GM12874 (cell line): Measurements from ENCODE around the gene SLC9A1.

Experiments used
- CTCF ChIP-seq: IDR thresholded peaks from 2 replicates; pipeline ENCODE4 v1.5.1; 2011; ENCODE audit warnings: low read depth, mild to moderate bottlenecking, control low read depth, low read length, moderate library complexity; ENCODE audit not compliant: insufficient read depth

The SLC9A1 gene

GRCh38 chr1:27176954-27177353 is 22.0 kb upstream of the SLC9A1 start:
- TF ChIP-seq CTCF: no peak

- no peak for TF ChIP-seq CTCF
These were observed 21.4 kb upstream of the SLC9A1 start for GRCh38 chr1:27176323-27176722.

GRCh38 chr1:27166929-27167328 is 12.0 kb upstream of the SLC9A1 start:
- no peak for TF ChIP-seq CTCF

- no peak for TF ChIP-seq CTCF
These were observed 11.5 kb upstream of the SLC9A1 start for GRCh38 chr1:27166351-27166802.

- TF ChIP-seq CTCF: no peak
These were observed 8.2 kb upstream of the SLC9A1 start for GRCh38 chr1:27163093-27163492.

- no peak for TF ChIP-seq CTCF
These were observed 7.2 kb upstream of the SLC9A1 start for GRCh38 chr1:27162090-27162489.

GRCh38 chr1:27161594-27161993 is 6.7 kb upstream of the SLC9A1 start:
- TF ChIP-seq CTCF: no peak

- TF ChIP-seq CTCF: no peak
These were observed 2.3 kb upstream of the SLC9A1 start for GRCh38 chr1:27157194-27157593.
